Astrocyte (in vitro differentiated cells and primary cell): Measurements from ENCODE around the gene ZNF653. TPM values are rescaled to one million over a fixed set of nuclear protein-coding genes. Genes with fewer than 3 reads are reported as not detected.

Source experiments
- DNase-seq: peaks from one replicate; pipeline ENCODE4 v3.0.0-alpha.2; 2010; ENCODE audit warnings: low read depth
- FAIRE-seq: peaks from 2 replicates; lab custom pipeline; 2011; peaks lifted over from hg19 to GRCh38; lab: Jason Lieb, UNC
- H2AFZ ChIP-seq: 2 replicates; pipeline ENCODE4 v1.6.0; 2012; ENCODE audit warnings: low read depth, low read length, inconsistent platforms
- H3K27ac ChIP-seq: 2 replicates; pipeline ENCODE4 v1.5.1; 2011; ENCODE audit warnings: low read depth, low read length, inconsistent platforms
- H3K27me3 ChIP-seq: 2 replicates; pipeline ENCODE4 v1.6.0; 2011; ENCODE audit warnings: low read length, inconsistent platforms; ENCODE audit not compliant: insufficient read depth
- H3K36me3 ChIP-seq: 2 replicates; pipeline ENCODE4 v1.5.1; 2011; ENCODE audit warnings: low read length, inconsistent platforms; ENCODE audit not compliant: insufficient read depth
- H3K4me1 ChIP-seq: 2 replicates; pipeline ENCODE4 v1.5.1; 2011; ENCODE audit warnings: low read length, inconsistent platforms; ENCODE audit not compliant: insufficient read depth
- H3K4me2 ChIP-seq: 2 replicates; pipeline ENCODE4 v1.6.0; 2012; ENCODE audit warnings: low read length, inconsistent platforms
- H3K4me3 ChIP-seq: 2 replicates; pipeline ENCODE4 v1.5.1; 2011; ENCODE audit warnings: low read depth, mild to moderate bottlenecking, low read length, inconsistent platforms; ENCODE audit not compliant: insufficient read depth
- H3K79me2 ChIP-seq: 2 replicates; pipeline ENCODE4 v1.6.0; 2012; ENCODE audit warnings: mild to moderate bottlenecking, low read length, inconsistent platforms; ENCODE audit not compliant: insufficient read depth
- H3K9ac ChIP-seq: 2 replicates; pipeline ENCODE4 v1.6.0; 2012; ENCODE audit warnings: mild to moderate bottlenecking, low read length, inconsistent platforms
- H3K9me3 ChIP-seq: 2 replicates; pipeline ENCODE4 v1.5.1; 2012; ENCODE audit warnings: low read depth, mild to moderate bottlenecking, low read length, inconsistent platforms; ENCODE audit not compliant: insufficient read depth
- H4K20me1 ChIP-seq: 2 replicates; pipeline ENCODE4 v1.6.0; 2012; ENCODE audit warnings: low read length, inconsistent platforms; ENCODE audit not compliant: insufficient read depth
- H3K27ac Mint-ChIP-seq: one replicate; pipeline ENCODE4 v1.8.0; 2021; ENCODE audit warnings: mild to moderate bottlenecking, mixed read lengths; ENCODE audit not compliant: unreplicated experiment
- H3K27me3 Mint-ChIP-seq: one replicate; pipeline ENCODE4 v1.8.0; 2021; ENCODE audit warnings: low read depth, mixed read lengths; ENCODE audit not compliant: unreplicated experiment
- H3K36me3 Mint-ChIP-seq: one replicate; pipeline ENCODE4 v1.8.0; 2021; ENCODE audit warnings: low read depth, mixed read lengths; ENCODE audit not compliant: unreplicated experiment
- H3K4me1 Mint-ChIP-seq: one replicate; pipeline ENCODE4 v1.8.0; 2021; ENCODE audit warnings: low read depth, mixed read lengths; ENCODE audit not compliant: unreplicated experiment
- H3K4me3 Mint-ChIP-seq: one replicate; pipeline ENCODE4 v1.8.0; 2021; ENCODE audit warnings: mild to moderate bottlenecking, moderate library complexity, mixed read lengths; ENCODE audit not compliant: unreplicated experiment
- H3K9me3 Mint-ChIP-seq: one replicate; pipeline ENCODE4 v1.8.0; 2021; ENCODE audit warnings: mild to moderate bottlenecking, mixed read lengths; ENCODE audit not compliant: unreplicated experiment
- CTCF ChIP-seq: IDR thresholded peaks from 2 replicates; pipeline ENCODE4 v1.5.1; 2011; ENCODE audit warnings: low read depth, mild to moderate bottlenecking, inconsistent platforms, low read length, moderate library complexity; ENCODE audit not compliant: insufficient read depth
- EZH2 ChIP-seq: IDR thresholded peaks from 2 replicates; pipeline ENCODE4 v1.6.1; 2012; ENCODE audit warnings: mild to moderate bottlenecking, low read length, inconsistent platforms; ENCODE audit not compliant: insufficient read depth
- total RNA-seq: library from RNA; stranded (reverse); gene quantifications from 2 replicates; pipeline ENCODE4 v1.2.1, GENCODE V29; 2021

Gene ZNF653
- total RNA-seq, 1 donor from 2014 or later: 7.6 TPM

- H3K27me3 ChIP-seq: no peaks in the 10 kb centered on the region
- no peak overlapping the region for H3K27ac ChIP-seq
- no peak for TF ChIP-seq CTCF
- TF ChIP-seq EZH2: no peak
- Mint-ChIP-seq H3K36me3 (no peaks in the 10 kb centered on the region), H3K4me3 (peak overlapping the region; percentile 34), H3K27ac (peak overlapping the region; percentile 66), H3K4me1 (no peaks in the 10 kb centered on the region), H3K27me3 (peaks cover 18% of the 10 kb centered on the region), H3K9me3 (peaks cover 3% of the 10 kb centered on the region)
- no peak overlapping the region for H3K4me2 ChIP-seq
- no peak for FAIRE-seq
- no peak overlapping the region for H3K4me3 ChIP-seq
- no peaks in the 10 kb centered on the region for H3K4me1 ChIP-seq
- DNase-seq: no peak
- H4K20me1 ChIP-seq: no peaks in the 10 kb centered on the region
- H3K9me3 ChIP-seq: no peaks in the 10 kb centered on the region
- H3K79me2 ChIP-seq: no peaks in the 10 kb centered on the region
- H3K9ac ChIP-seq: no peak overlapping the region
- H2AFZ ChIP-seq: no peak overlapping the region
- no peaks in the 10 kb centered on the region for H3K36me3 ChIP-seq
These were observed 47.3 kb downstream of the ZNF653 start for GRCh38 chr19:11458236-11458900.

GRCh38 chr19:11457831-11458230 lies 47.8 kb downstream of the ZNF653 start:
- Histone ChIP-seq H3K4me2 (no peak overlapping the region), H2AFZ (no peak overlapping the region), H3K4me1 (no peaks in the 10 kb centered on the region), H3K79me2 (no peaks in the 10 kb centered on the region), H4K20me1 (no peaks in the 10 kb centered on the region), H3K4me3 (no peak overlapping the region), H3K9ac (no peak overlapping the region), H3K27ac (no peak overlapping the region), H3K27me3 (no peaks in the 10 kb centered on the region), H3K36me3 (no peaks in the 10 kb centered on the region), H3K9me3 (no peaks in the 10 kb centered on the region)
- Mint-ChIP-seq H3K4me3 (no peak overlapping the region), H3K27ac (no peak overlapping the region), H3K27me3 (peaks cover 16% of the 10 kb centered on the region), H3K36me3 (no peaks in the 10 kb centered on the region), H3K9me3 (peaks cover 3% of the 10 kb centered on the region), H3K4me1 (no peaks in the 10 kb centered on the region)
- FAIRE-seq (no peak), DNase-seq (no peak)
- TF ChIP-seq CTCF (no peak), EZH2 (no peak)

GRCh38 chr19:11457115-11457514 lies 48.5 kb downstream of the ZNF653 start:
- no peaks in the 10 kb centered on the region for H3K9me3 ChIP-seq
- Mint-ChIP-seq H3K36me3 (no peaks in the 10 kb centered on the region), H3K4me1 (peaks cover 2% of the 10 kb centered on the region), H3K4me3 (no peak overlapping the region), H3K27me3 (peaks cover 16% of the 10 kb centered on the region), H3K27ac (no peak overlapping the region), H3K9me3 (peaks cover 3% of the 10 kb centered on the region)
- no peak overlapping the region for H3K9ac ChIP-seq
- H3K27me3 ChIP-seq: no peaks in the 10 kb centered on the region
- FAIRE-seq (no peak), DNase-seq (no peak)
- TF ChIP-seq CTCF: no peak
- no peak for TF ChIP-seq EZH2
- no peaks in the 10 kb centered on the region for H4K20me1 ChIP-seq
- no peaks in the 10 kb centered on the region for H3K36me3 ChIP-seq
- no peak overlapping the region for H3K4me3 ChIP-seq
- H3K27ac ChIP-seq: no peak overlapping the region
- H3K4me1 ChIP-seq: no peaks in the 10 kb centered on the region
- no peak overlapping the region for H3K4me2 ChIP-seq
- no peaks in the 10 kb centered on the region for H3K79me2 ChIP-seq
- H2AFZ ChIP-seq: no peak overlapping the region
